Stimulated activated CD8-positive, alpha-beta memory T cell treated with anti-CD3 and anti-CD28 coated beads, Interleukin-4, amount 100 ng/mL, for 24 hours (primary cell): Measurements from ENCODE around the gene MICU1.
A peak's percentile ranks its signal among the peaks of the same experiment; 100 is the strongest.
"Not testable (repeated sequence)": the region's sequence is repeated elsewhere in the genome, so short reads cannot be mapped to it uniquely, and the experiment has no call there.

Source experiments
- DNase-seq: peaks from one replicate; pipeline ENCODE4 v3.0.0-alpha.2; 2020; ENCODE audit warnings: low read depth

Gene MICU1

DNA sequence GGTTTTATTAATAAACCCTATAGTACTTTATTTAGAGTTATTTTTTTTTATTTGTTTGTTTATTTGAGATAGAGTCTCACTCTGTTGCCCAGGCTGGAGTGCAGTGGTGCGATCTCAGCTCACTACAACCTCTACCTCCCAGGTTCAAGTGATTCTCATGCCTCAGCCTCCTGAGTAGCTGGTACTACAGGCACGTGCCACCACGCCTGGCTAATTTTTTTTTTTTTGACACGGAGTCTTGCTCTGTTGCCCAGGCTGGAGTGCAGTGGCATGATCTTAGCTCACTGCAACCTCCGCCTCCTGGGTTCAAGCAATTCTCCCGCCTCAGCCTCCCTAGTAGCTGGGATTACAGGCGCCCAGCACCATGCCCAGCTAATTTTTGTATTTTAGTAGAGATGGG lies 279.8 kb downstream of the MICU1 start:
- not testable (repeated sequence) for DNase-seq

DNA sequence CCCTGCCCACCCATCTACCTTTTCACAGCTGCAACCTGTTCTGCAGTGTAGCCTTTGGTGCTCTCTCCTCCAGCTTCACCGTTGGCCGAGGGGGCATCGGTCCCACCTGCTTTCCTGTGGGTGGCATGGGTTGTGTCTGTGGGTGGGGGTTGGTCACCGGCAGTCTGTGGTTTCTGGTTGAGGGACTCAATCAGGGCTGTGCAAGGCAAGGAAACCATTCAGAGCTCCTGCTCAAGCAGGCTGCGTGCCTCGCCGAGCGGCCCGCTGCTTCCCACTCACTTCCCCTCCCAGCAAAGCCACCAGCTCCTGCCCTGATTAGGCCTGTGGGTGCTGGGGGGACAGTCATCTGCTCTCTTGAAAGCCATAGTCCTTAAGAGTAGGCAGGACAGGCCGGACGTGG lies 280.9 kb downstream of the MICU1 start:
- no peak for DNase-seq

DNA sequence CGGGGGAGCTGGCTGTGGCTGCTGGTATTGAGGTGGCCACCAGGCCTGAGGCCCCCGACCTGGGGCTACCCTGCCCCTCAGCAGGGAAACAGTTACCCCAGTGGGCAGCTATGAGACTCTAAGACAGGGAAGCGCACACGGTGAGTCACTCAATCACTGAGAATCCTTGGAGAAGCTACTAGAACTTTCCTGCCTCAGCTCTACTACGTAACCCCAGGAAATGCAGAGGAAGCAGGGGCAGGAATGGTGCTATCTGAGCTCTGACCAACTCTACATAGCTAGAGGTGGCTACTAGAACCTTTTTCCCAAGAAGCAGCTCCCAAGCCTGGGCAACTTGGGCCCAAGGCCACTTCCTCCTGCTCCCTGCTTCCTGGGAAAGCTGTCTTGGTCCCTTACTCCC lies 283.0 kb downstream of the MICU1 start:
- DNase-seq = no peak

DNA sequence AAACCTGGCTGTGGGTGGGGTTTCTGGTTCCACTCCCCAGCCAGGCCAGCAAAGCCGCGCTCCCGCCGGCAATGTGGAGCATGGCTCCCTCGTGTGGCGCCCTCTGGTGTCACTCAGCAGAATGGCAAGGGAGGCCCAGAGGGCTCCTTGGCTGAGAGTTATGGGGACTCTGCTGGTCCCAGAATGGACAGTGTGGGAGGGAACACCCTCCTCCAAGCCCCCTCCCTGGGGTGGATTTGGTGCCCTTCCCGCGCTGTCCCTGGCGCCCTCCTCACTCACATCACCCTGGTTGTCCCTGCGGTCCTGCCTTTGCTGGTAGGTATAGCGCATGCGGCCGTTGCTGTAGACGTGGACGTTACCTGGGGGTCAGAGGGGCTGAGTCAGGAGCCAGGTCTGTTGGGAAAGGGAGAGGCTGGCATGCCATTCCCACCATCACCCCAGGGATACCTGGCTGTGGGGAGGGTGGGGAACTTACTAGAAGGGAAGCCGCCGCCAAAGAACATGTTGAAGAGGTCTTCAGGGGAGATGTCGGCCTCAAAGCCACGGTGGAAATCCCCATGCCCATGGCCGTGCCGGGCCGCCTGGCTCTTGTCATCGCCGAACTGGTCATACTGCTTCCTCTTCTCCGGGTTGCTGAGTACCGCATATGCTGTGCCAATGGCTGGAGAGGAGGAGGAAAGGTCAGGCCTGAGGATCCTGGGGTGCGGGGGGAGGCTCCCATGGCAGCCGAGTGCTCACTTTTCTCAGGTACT lies 285.2 kb downstream of the MICU1 start:
- peak; percentile 68 for DNase-seq

DNA sequence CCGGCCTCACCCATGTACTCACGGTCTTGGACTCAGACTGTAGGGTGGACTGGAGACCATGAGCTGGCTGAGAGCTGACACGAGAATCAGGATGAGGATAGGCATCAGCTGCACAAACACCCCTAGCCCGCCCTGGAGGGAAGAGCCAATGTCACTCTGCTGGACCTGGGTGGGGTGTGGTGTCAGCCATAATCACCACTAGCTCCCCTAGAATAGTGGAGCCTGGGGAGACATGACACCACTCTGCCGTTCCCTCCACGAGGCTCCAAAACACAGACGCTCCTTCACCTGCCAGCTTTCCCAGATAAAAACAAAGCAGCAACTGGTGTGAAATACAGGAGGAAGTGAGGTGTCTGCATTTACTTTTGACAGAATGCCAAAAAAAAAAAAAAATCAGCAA lies 287.7 kb downstream of the MICU1 start:
- DNase-seq = no peak

DNA sequence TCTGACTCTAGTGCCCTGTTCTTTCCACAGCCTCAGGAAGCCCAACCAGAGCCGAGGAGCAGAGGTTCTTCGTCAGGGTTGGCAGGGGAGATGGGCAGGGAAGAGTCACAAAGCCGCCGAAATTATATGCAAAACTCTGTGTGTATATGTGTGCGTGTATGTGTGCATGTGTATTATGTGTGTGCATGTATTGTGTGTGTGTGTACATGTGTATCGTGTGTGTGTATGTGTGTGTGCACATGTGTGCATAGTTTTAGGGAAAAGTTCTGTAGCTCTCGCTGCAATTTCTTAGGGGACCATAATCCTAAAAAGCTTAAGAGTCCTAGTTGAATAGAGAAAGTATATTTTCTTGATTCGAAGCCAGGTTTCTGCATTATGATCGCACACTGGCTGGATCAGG lies 288.2 kb downstream of the MICU1 start:
- no peak for DNase-seq

DNA sequence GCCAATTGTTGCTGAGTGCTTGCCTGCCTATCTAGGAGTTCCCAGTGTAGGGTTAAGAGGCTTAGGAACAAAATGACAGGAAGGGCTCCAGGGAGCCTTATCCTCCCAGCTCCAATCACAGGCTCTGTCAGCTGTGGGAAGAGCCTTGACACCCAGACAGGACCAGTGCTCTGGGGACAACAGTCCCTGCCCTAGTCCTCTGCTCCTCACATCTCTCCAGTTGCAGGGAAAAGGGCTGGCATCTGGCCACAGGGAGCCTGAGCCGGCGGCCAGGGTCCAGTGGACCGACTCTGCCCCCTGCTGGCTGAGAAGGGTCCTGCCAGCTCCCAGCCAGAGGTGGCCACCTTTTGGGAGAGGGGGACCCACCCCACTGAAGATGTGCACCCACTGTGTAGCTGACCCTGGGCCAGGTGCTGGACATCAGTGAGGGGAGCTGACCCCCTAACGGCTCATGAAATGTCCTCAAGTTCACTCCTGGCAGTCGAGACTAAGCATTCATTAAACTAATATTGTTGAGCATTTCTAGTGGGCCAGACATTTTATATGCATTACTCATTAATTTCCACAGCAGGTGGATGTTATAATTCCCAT lies 288.7 kb downstream of the MICU1 start:
- DNase-seq = no peak

DNA sequence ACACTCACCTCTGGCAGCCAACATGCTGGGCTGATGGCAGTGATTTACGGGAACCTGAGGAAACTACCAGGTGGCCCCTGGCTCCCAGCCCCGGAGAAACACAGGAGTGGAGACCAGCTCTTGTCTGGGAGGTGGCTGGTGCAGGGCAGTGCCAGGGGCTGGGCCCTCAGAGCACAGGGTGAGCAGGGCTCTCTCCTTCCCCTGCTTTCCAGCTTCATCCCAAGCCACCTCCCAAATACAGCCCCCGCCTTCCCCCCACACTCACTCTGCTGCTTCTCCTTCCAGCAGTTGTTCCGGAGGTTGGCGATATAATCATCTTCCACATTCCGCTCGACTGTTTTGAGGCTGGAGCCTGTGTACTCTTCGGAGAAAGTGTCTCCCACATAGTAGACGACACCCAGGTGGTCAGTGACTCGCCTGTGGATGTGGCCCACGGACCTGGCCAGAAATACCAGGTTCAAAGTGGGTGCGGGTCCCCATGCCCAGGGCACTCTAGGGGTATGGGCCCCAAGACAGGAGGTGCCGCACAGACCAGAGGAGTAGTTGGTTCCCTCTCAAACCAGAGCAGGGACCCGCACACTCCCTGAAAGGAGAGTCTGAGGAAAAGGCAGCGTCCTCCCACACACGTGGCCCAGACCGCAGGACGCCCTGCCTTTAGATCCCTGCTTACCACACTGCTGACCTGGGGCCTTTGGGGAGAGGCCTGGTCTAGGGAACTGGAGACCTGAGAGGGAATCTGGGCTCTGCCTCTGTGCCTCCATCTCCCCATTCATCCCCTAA lies 289.4 kb downstream of the MICU1 start:
- DNase-seq = no peak

DNA sequence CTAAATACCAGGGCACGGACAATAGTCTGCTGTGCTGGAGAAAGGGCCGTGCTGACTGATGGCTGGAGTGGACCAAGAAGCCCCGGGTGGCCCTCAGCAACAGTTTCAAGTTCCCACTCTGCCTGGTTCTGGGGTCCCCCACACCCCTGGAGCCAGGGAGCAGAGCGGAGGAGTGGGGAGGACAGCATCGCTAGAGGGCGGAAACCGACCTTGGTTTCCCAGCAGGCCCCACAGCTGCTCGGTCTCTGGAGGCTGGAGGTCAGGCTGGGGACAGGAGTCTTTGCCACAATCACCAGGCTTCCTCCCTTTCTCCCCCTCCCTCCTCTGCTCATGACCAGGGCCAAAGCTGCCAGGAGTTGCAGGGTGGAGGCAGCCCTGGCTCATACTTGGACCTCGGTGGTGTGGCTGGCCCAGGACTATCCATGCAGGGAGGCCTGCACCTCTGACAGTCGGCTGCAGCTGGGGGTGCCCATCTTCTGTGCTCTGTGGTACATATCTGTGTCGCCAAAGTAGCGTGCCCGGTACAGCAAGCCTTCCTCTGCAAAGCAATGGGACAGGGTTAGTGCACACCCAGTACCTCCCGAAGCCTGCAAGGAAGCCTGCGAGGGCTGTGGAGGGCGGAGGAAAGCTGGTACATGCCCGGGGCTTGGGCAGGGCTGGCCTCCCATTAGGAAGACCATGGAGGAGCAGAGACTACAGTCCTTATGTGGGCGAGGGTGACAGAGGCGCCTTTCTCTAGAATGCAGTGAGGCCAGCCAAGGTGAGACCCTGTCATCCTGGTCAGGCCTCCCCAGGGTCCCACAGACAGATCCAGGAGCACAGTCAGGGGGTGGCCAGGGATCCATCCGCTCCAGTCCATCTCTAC lies 290.3 kb downstream of the MICU1 start:
- DNase-seq = no peak

DNA sequence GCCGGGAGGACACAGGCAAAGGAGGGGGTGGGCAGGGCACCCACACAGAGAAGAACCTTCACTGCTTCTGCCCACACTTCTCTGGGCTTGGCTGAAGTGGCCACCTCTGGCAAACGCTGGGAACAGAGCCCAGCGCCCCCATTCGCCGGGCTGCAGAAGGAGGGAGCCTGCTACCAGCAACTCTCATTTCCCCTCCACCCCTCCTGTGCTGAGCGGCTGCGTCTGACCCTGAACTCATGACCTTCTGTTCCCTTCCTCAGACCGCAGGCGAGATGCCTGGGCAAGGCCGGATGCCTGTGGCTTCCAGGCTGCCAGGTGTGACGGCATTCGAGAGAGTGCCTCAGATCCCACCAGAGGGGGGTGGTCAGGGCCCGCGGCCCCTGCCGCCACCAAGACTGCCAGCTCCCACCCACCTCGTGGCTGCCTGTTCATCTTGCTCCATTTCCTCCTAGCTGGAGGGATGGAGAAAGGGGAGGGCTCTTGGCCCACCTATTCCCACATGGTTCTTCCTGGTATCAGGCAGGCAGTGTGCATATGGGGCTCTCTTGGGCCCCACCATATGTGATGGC lies 291.0 kb downstream of the MICU1 start:
- DNase-seq = peak; percentile 72

DNA sequence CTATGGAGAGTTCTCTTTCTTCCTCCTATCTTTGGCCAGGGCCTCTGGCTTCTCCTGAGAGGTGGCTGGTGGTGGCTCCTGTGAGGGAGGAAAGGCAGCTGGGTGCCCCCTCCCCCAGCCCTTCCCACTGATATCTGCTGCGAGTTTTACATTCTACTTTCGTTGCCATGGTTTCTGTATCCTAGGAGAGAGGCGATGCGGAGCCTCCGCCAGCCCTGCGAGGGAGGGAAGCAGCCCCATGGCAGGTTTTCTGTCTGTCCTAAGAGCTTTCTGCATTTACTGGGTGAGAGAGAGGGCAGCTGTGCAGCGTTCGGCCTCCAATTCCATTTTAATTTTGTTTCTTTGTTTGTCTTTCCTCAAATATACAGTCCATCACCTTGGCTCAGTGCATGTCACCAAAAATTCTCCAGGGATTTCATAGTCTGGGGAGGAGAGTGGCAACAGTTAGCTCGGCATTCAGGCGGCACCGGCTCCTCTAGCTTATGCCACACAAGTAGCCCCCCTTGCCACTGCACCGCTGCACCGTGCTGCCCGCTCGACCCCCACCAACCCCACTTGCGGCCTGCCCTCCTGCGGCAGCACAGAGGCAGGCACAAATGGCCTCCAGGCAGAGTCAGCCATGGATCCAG lies 291.6 kb downstream of the MICU1 start:
- DNase-seq = no peak

DNA sequence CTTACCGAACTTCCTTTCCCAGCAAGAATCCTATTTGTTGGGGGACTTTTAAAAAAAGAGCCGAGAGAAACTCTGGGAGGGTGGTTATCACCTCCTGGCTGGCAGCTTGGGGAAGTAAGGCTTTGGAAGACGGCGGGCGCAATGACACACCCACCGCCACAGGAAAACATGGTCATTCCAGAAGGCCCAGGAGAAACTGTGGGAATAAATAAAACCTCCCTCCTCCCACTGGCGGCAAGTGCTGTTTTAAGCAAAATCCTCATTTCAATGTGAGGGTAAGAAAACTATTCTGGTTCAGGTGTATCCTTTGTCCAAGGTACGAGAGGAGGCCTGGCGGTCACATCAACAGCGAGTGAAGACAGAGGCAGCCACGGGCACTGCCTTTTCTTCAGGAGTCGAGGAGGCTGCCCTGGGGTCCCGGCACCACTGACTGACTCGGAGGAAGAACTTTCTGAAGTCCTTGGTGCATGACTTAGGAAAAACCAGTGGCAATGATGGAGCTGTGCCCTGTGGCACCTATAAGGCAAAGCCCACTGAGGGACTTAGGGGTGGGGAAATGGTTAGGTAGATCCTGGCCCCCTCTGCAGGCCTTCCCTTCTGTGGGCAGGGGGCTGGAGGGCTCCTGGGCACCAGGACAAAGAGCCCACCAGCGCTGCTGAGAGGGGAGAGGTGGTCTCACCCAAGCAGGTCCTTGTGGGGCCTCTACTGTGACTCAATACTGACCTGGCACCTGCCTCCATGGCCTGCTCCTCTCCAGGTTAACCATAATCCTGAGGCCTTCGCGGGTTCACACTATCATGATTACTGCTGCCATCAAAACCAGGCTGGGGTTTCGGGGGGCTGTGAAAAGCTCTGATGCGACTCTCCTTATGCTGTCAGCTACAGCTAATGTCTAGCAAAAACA lies 292.5 kb downstream of the MICU1 start:
- DNase-seq = no peak

DNA sequence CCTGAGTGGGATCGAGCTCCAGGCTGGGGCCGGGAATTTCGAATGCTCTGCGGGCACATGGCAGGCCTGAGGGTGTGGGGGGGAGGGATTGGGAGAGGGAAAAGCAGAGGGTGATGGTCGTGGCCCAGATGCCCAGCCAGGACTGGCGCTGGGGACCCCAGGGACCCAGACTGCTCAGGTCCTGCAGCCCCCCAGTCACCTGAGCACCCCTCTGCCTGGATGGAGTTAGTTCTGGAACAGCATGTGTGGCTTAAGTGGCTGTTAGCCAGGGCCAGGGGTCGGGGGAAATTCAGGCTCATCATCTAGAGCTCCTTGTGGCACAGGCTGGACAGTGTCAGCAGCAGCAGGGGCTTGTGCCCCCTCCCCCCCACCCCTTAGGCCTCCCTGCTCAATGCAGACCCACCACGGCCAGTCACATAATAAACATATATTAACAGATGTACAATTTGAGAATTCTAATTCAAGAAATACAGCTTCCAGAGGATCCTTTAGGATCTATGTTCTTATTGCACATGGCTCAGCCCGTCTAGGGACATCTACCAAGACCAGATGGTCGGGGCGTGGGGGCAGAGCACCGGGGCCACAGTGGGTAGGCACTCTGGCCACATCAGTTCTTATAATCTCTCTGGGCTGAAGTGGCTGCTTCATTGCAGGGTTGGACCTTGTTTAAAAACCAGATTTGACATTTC lies 293.3 kb downstream of the MICU1 start:
- no peak for DNase-seq

DNA sequence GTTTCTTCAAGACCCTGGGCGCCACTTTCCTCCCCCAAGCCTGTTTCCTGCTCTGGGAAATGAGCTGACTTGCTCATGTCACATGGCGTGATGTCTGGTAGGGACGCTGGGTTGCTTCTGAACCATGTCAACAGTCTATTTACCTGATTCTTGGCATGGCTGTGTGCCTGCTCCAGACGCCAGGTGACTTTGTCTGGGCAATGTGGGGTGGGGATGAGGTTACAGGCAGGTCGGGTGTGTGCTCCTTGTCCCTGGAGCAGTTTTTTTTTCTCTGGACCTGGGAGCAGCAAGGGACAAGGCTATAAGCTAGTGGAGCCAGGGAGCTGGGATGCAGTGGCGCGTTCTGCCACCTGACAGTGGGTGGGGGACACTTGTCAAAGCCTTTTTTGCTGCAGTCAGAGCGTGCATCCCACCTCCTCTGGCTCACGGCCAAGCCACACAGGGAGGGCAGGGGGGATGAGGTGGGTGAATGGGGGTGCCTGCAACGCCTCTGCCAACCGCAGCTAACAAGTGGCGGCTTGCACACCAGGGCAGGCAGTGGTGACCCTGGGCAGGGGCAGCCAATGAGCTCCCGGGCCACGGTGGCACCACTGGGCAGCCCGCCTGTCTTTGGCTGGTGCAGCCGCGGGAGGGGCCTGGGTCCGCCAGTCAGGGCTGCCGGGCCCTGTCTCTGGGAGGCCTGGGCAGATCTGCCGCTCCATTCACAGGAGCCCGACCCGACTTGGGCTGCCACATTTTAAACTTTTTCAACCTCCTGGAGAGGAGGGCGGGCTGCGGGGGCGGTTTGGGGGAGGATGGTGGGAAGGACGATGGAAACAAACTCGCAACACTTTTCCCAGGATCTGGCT lies 294.1 kb downstream of the MICU1 start:
- DNase-seq = peak; percentile 79

DNA sequence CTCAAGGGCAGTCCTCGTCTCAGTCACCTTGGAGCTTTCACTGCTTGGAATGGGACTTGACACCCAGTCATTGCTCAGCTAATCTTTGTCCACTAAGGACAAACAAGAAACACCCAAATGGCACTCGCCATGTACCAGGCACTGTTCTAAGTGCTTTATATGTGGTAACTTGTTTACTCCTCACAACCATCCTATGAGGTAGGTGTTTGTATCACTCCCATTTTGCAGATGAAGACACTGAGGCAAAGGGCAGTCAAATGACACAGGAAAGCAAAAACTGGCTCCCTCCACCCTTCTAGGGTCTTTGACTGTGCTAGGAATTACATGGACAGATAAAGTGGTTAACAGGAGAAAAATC lies 295.8 kb downstream of the MICU1 start:
- no peak for DNase-seq

DNA sequence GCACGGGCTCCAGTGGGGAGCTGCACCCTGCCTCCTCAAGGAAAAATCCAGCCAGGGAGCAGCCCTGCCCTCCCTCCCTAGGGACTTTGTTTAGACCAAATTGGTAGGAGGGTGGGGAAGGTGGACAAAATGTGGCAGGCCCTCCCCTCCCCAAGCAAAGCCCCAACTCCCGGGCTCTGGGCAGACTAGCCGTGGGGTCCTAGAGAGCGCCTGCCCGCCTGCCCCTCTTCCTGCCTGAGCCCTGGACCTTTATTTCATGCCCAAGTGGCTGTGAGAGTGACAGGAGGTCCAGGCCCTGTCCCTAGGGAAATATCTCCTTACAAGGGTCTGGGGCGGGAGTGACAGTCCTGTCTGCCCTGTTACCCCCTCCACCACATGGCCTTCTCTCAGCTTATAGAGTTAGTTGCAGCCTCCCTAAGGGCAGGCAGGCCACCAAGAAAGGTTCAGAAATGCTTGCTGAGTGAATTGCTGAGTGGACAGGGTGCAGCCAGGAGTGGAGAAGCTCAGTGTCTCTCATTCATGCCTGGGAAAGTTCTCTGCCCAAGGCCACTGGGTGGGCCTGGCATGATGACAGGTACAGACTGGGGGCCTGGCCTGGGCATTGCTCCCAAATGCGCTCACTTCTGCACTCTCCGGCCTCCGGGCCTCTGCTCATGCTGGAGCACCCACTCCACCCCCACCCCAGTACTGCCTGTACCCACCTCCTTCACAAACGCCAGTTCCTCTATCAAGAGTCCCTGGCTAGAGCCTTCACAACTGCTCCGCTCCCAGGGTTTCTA lies 296.4 kb downstream of the MICU1 start:
- DNase-seq = no peak

DNA sequence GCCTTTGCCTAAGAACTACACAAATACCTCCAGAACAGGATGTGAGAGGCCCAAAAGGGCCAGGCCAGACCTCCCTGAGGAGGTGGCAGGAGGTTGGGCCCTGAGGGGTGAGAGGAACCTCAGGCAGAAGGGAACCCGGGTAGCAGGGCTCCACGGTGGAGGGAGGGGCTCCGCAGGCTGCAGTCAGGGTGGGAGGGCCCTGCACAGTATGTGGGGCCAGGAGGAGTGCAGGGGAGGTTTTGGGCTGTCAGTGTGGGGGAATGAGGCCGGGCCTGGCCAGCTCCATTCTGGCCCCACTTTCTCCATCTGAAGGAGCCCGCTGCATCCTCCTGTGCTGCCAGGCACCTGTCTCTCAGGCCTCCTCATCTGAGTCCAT lies 297.1 kb downstream of the MICU1 start:
- DNase-seq = no peak
